ENCODE results near the gene CD72. TPM values are rescaled to one million over a fixed set of nuclear protein-coding genes. Genes with fewer than 3 reads are reported as not detected.
"Not testable (repeated sequence)": the region's sequence is repeated elsewhere in the genome, so short reads cannot be mapped to it uniquely, and the experiment has no call there.

The CD72 gene
- total and polyA plus RNA-seq, 2 donors (not counting 1 experiment from before 2014, with no cell fraction given): 1.00 to 2.8 TPM

GRCh38 chr9:35579659-35580227, 38.5 kb downstream of the CD72 start:
- H3K27ac ChIP-seq (ENCODE audit: insufficient read depth, low read length); H3K27me3 ChIP-seq (ENCODE audit: control insufficient read depth, insufficient read depth, low read length); H3K9ac ChIP-seq (ENCODE audit: insufficient read depth, low read length); DNase-seq (ENCODE audit: low read depth in 2 of 2); H3K4me2 ChIP-seq (ENCODE audit: extremely low read depth, insufficient read depth, low read length); H3K4me3 ChIP-seq (replicated peaks in 1 of 4; ENCODE audit: control extremely low read depth in 1 of 4, insufficient read depth in 1 of 4, low read depth in 3 of 4, low read length in 4 of 4); H3K4me1 ChIP-seq (ENCODE audit: control insufficient read depth, extremely low read depth, insufficient read depth, low read length); H3K9me3 ChIP-seq (ENCODE audit: control insufficient read depth, insufficient read depth, low read depth, low read length); H4K20me1 ChIP-seq (ENCODE audit: control insufficient read depth, extremely low read depth, insufficient read depth, low read length); H2AFZ ChIP-seq (ENCODE audit: low read length); H3K36me3 ChIP-seq (ENCODE audit: control insufficient read depth, insufficient read depth, low read length); H3K79me2 ChIP-seq (ENCODE audit: control insufficient read depth, insufficient read depth, low read length): not testable (repeated sequence)

- Histone ChIP-seq H4K20me1 (ENCODE audit: control insufficient read depth, extremely low read depth, insufficient read depth, low read length) (no peaks in the 10 kb centered on the region), H3K4me2 (ENCODE audit: extremely low read depth, insufficient read depth, low read length) (no peak overlapping the region), H3K79me2 (ENCODE audit: control insufficient read depth, insufficient read depth, low read length) (no peaks in the 10 kb centered on the region), H3K9me3 (ENCODE audit: control insufficient read depth, insufficient read depth, low read depth, low read length) (no peaks in the 10 kb centered on the region), H3K36me3 (ENCODE audit: control insufficient read depth, insufficient read depth, low read length) (no peaks in the 10 kb centered on the region), H3K4me3 (replicated peaks in 1 of 4; ENCODE audit: control extremely low read depth in 1 of 4, insufficient read depth in 1 of 4, low read depth in 3 of 4, low read length in 4 of 4) (no peak overlapping the region), H3K9ac (ENCODE audit: insufficient read depth, low read length) (no peak overlapping the region), H3K4me1 (ENCODE audit: control insufficient read depth, extremely low read depth, insufficient read depth, low read length) (no peaks in the 10 kb centered on the region), H3K27me3 (ENCODE audit: control insufficient read depth, insufficient read depth, low read length) (peaks cover 3% of the 10 kb centered on the region), H2AFZ (ENCODE audit: low read length) (no peak overlapping the region), H3K27ac (ENCODE audit: insufficient read depth, low read length) (no peak overlapping the region)
- TF ChIP-seq CTCF (conservative IDR thresholded peaks at IDR 0.05 in 1 of 2, IDR thresholded peaks at IDR 0.05 in 1 of 2; ENCODE audit: low read depth in 1 of 2, low read length in 2 of 2): no peak
- TF ChIP-seq EZH2 (IDR thresholded peaks at IDR 0.05; ENCODE audit: low read length, missing control alignments): no peak
- DNase-seq (ENCODE audit: low read depth in 2 of 2): no peak
Observed at GRCh38 chr9:35579130-35579529, 39.1 kb downstream of the CD72 start.

GRCh38 chr9:35577486-35577885, 40.7 kb downstream of the CD72 start:
- no peaks in the 10 kb centered on the region for H3K9me3 ChIP-seq (ENCODE audit: control insufficient read depth, insufficient read depth, low read depth, low read length)
- H3K79me2 ChIP-seq (ENCODE audit: control insufficient read depth, insufficient read depth, low read length): no peaks in the 10 kb centered on the region
- H3K36me3 ChIP-seq (ENCODE audit: control insufficient read depth, insufficient read depth, low read length): no peaks in the 10 kb centered on the region
- no peaks in the 10 kb centered on the region for H4K20me1 ChIP-seq (ENCODE audit: control insufficient read depth, extremely low read depth, insufficient read depth, low read length)
- no peak for TF ChIP-seq EZH2 (IDR thresholded peaks at IDR 0.05; ENCODE audit: low read length, missing control alignments)
- TF ChIP-seq CTCF (conservative IDR thresholded peaks at IDR 0.05 in 1 of 2, IDR thresholded peaks at IDR 0.05 in 1 of 2; ENCODE audit: low read depth in 1 of 2, low read length in 2 of 2): no peak
- no peak overlapping the region for H3K4me2 ChIP-seq (ENCODE audit: extremely low read depth, insufficient read depth, low read length)
- H3K4me3 ChIP-seq (replicated peaks in 1 of 4; ENCODE audit: control extremely low read depth in 1 of 4, insufficient read depth in 1 of 4, low read depth in 3 of 4, low read length in 4 of 4): no peak overlapping the region
- no peak overlapping the region for H3K27ac ChIP-seq (ENCODE audit: insufficient read depth, low read length)
- no peak overlapping the region for H2AFZ ChIP-seq (ENCODE audit: low read length)
- no peaks in the 10 kb centered on the region for H3K4me1 ChIP-seq (ENCODE audit: control insufficient read depth, extremely low read depth, insufficient read depth, low read length)
- no peak overlapping the region for H3K9ac ChIP-seq (ENCODE audit: insufficient read depth, low read length)
- peaks cover 3% of the 10 kb centered on the region for H3K27me3 ChIP-seq (ENCODE audit: control insufficient read depth, insufficient read depth, low read length)
- peak in 1 of 2 donors; percentile 20 for DNase-seq (ENCODE audit: low read depth in 2 of 2)
